Uterus (tissue), 2 donors: ENCODE measurements around the gene C14orf119.

Source experiments
- CTCF ChIP-seq, 4 experiments: fragments of 200-600 bp in 2 of 4; fragments of 450-650 bp in 2 of 4; sonication (generic) in 2 of 4; IDR thresholded peaks; one replicate each; pipeline ENCODE4 v1.5.1; 2016 to 2019; ENCODE audit warnings: antibody characterized with exemption in 4 of 4, mild to moderate bottlenecking in 2 of 4, moderate library complexity in 1 of 4
- POLR2A ChIP-seq, 2 donors: fragments of 450-650 bp; IDR thresholded peaks; one replicate each; pipeline ENCODE4 v1.6.1; 2016; ENCODE audit warnings: antibody characterized with exemption in 2 of 2, mild to moderate bottlenecking in 1 of 2, moderate library complexity in 1 of 2

GRCh38 chr14:23127861-23128260, 32.6 kb downstream of the C14orf119 start:
- TF ChIP-seq CTCF (IDR thresholded peaks at IDR 0.05) (no peak), POLR2A (IDR thresholded peaks at IDR 0.05) (no peak)
